ENCODE data around the gene RPP14.

DNA sequence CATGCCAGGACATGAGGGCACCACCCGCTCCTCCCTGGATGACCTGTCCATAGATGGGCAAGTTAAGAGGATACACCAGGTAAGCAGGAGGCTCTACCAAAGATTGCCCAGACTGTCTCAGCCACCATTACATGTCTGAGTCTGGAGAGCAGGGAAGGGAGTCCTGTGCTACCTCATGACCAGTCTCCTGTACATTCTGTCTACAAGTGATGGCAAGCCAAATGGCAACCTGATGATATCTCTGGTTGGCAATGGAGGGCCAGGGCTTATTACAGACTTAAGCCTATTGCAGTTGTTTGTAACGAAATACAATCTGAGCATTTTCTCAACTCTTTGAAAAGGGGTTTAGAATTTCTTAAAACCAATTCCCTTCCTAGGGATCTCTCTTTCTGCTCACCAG is 36.7 kb upstream of the RPP14 start:
- TF ChIP-seq, protein P1, sequence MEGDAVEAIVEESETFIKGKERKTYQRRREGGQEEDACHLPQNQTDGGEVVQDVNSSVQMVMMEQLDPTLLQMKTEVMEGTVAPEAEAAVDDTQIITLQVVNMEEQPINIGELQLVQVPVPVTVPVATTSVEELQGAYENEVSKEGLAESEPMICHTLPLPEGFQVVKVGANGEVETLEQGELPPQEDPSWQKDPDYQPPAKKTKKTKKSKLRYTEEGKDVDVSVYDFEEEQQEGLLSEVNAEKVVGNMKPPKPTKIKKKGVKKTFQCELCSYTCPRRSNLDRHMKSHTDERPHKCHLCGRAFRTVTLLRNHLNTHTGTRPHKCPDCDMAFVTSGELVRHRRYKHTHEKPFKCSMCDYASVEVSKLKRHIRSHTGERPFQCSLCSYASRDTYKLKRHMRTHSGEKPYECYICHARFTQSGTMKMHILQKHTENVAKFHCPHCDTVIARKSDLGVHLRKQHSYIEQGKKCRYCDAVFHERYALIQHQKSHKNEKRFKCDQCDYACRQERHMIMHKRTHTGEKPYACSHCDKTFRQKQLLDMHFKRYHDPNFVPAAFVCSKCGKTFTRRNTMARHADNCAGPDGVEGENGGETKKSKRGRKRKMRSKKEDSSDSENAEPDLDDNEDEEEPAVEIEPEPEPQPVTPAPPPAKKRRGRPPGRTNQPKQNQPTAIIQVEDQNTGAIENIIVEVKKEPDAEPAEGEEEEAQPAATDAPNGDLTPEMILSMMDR (IDR thresholded peaks at IDR 0.05; ENCODE audit: low read depth, low read length), result no peak
- TF ChIP-seq, protein P2, sequence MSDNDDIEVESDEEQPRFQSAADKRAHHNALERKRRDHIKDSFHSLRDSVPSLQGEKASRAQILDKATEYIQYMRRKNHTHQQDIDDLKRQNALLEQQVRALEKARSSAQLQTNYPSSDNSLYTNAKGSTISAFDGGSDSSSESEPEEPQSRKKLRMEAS (IDR thresholded peaks at IDR 0.05; ENCODE audit: low read depth, low read length), result no peak
- no peak for TF ChIP-seq POLR2A (IDR thresholded peaks at IDR 0.05; ENCODE audit: extremely low read depth, insufficient read length)

All from NB4 (cell line).